HG03139 (cell line): Measurements from ENCODE around the gene NTSR1.

Experiments used
- ATAC-seq: cut with Tn5 transposase; IDR thresholded peaks from one replicate; pipeline ENCODE4 v1.9.1; 2021; ENCODE audit not compliant: unreplicated experiment

NTSR1 gene

DNA sequence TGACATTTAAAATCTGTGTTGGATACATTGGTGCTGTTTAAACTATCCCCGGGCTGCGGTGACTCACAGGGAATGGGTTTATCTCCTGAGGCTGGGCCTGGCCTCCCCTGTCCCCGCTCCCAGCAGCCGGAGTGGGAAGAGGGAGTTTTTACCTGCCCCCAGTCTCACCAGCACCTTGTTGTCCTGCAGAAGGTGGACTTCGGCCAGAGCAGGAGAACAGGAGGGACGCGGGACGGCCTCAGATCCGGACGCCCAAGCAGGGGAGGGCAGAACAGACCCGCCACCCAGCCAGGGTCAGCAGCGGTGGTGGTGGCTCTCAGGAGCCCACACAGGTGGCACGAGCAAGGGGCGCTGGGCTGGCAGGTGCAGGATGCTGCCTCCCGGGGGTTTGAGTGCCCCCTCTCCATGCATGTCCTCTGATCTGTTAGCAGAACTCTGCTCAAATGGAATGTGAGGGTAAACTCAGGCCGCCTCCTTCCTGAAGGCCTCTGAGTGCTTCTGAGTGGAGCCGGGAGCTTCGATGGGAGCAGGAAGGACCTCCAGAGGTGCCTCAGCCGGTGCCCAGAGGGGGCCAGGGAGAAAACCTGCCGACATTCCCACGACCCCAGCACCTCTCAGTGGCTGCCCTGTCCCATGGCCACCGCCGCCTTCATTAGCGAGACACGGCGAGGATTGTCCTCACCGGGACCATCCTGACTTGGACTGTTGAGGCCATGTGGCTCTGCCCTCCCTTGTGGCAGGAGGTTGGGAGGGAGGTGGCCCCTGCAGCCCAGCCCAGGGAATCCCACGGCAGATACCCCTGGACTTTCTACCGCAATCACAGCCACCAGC, 44.2 kb downstream of the NTSR1 start:
- no peak for ATAC-seq

DNA sequence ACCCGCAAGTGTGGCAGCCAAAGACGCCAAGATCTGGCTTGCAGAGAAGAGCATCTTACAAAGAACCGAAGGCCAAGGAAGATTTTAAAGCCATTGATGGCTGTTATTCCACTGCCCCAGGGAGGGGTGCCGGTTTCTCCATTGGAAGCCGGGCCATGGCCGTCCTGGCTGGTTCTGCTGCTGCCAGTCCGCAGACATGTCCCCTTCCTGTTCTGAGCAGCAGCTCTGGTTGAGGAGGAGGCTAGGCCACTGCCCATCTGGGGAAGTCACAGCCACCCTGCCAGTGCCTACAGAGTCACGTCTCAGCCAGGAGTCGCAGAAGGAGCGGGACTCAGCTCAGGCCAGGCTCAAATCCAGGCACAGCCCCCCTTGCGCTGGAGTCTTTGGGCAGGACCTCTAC, 45.0 kb downstream of the NTSR1 start:
- ATAC-seq, result no peak

DNA sequence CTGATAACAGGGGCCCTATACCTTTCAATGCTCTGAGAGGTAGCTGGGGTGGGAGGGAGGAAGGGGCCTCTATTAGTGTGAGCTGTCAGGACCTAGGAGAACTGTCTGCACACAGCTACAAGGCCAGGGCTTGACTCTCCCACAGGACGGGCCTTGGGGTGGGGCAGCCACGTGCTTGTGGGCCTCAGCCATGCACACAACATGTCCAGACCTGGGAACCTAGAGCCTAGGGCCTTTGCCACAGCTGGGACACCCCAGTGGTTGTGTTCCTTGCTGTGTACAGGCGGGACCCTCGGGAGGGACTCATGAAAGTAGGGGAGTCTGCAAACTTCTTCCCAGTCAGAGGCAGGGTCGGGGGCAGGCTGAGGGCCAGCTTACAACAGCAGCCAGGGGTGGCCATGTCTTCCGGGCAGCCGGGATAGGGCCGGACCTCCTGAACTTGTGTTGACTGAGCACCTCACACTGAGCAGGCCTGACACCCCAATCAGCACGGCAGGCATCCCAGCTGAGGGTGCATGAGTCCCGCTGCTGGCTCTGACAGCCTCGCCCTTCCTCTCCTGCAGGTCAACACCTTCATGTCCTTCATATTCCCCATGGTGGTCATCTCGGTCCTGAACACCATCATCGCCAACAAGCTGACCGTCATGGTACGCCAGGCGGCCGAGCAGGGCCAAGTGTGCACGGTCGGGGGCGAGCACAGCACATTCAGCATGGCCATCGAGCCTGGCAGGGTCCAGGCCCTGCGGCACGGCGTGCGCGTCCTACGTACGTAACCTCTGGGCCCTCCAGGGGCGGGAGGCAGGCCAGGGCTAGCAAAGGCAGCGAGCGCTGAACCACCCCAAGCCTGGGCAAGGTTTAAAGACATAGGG, 45.7 kb downstream of the NTSR1 start:
- no peak for ATAC-seq

DNA sequence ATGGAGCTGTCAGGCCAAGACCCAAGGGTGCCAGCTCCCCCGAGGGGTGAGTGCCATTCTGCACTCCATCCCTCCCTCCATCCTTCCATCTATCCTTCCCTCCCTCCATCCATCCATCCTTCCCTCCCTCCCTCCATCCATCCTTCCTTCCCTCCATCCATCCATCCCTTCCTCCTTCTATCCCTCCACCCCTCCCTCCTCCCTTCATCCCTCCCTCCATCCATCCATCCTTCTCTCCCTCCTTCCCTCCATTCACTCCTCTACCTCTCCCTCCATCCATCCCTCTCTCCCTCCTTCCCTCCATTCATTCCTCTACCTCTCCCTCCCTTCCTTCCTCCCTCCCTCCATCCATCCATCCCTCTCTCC, 46.3 kb downstream of the NTSR1 start:
- ATAC-seq, result no peak

DNA sequence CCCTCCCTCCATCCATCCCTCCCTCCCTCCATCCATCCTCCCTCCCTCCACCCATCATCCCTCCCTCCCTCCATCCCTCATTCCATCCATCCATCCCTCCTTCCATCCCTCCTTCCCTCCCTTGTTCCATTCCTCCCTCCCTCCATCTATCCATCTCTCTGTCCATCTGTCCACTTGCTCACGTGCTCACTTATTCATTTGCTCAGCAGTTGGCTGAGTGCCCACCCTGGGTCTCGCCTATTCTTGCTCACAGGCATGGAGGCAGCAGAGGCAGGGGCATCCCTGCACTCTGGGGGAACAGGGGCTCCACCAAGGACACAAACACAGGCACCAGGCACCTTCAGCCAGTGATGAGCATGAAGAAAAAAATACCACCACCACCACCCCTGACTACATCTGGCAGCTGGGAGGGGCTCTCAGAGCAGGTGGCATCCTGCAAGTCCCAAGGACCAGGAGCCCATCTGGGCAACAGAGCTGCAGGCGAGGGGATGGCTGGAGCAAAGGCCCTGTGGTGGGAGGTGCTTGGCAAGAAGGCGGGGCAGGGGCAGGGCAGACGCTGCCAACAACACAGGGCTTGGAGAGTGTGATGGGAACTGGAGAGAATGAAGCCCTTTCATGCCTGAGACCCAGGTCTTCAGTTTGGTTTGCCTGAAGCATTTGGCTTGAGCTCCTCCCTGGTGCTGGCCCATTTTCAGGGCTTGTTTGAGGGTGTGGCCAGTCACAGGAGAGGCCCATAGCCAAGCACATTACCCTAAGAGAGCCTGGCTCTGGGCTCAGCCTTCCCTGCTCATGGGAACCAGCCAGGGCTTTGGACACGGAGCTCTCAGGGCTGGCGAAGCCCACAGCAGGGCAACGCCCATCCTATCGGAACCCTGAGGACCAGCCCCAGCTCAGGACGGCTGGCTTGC, 47.4 kb downstream of the NTSR1 start:
- ATAC-seq, result no peak

DNA sequence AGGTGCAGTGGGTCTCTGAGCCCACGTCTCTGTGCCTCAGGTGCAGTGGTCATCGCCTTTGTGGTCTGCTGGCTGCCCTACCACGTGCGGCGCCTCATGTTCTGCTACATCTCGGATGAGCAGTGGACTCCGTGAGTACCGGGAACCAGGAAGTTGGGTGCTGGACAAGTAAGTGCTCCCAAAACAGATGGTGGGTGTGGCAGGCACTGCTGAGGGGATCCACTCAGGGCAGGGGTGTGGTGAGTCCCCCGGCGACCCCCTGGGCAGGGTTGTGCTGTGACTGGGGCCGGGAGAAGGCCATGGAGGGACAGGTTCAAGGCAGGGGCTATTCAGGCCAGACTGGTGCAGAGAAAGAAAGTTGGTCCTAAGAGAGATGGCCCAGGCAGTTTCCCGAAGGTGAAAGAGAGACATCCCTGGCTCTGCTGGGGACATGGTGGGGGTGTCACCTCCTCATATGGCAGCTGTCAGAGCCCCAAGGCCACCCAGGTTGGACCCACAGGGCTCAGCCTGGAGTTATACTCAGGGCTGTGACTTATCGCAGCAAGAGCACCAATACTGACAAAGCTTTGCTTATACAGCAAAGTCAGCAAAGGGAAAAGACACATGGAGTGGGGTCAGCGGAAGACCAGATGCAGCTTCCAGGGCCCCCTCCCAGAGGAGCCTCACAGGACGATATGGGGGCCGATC, 49.7 kb downstream of the NTSR1 start:
- no peak for ATAC-seq

DNA sequence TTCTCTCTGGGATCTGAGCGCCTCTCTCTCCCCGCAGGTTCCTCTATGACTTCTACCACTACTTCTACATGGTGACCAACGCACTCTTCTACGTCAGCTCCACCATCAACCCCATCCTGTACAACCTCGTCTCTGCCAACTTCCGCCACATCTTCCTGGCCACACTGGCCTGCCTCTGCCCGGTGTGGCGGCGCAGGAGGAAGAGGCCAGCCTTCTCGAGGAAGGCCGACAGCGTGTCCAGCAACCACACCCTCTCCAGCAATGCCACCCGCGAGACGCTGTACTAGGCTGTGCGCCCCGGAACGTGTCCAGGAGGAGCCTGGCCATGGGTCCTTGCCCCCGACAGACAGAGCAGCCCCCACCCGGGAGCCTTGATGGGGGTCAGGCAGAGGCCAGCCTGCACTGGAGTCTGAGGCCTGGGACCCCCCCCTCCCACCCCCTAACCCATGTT, 51.4 kb downstream of the NTSR1 start:
- no peak for ATAC-seq

DNA sequence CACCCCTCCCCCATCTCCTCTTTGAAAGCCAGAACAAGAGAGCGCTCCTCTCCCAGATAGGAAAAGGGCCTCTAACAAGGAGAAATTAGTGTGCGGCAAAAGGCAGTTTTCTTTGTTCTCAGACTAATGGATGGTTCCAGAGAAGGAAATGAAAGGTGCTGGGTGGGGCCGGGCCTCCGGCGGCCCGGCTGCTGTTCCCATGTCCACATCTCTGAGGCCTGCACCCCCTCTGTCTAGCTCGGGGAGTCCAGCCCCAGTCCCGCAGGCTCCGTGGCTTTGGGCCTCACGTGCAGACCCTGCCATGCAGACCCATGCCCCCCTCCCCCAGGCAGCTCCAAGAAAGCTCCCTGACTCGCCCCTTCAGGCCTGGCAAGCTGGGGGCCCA, 51.8 kb downstream of the NTSR1 start:
- ATAC-seq, result no peak

DNA sequence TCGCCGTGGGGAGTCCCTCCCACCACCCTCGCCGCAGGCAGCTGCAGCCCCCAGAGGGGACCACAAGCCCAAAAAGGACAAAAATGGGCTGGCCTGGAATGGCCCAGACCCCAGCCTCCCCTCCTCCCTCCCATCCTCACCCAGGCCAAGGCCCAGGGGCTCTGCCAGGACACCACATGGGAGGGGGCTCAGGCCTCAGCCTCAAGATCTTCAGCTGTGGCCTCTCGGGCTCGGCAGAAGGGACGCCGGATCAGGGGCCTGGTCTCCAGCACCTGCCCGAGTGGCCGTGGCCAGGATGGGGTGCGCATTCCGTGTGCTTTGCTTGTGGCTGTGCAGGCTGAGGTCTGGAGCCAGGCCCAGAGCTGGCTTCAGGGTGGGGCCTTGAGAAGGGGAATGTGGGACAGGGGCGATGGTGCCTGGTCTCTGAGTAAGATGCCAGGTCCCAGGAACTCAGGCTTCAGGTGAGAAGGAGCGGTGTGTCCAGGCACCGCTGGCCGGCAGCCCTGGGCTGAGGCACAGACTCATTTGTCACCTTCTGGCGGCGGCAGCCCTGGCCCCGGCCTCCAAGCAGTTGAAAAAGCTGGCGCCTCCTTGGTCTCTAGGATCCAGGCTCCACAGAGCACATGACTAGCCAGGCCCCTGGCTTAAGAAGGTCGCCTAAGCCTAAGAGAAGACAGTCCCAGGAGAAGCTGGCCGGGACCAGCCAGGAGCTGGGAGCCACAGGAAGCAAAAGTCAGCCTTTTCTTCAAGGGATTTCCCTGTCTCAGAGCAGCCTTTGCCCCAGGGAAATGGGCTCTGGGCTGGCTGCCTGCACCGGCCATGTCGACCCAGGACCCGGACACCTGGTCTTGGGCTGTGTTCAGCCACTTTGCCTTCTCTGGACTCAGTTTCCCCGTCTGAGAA, 52.5 kb downstream of the NTSR1 start:
- no peak for ATAC-seq

DNA sequence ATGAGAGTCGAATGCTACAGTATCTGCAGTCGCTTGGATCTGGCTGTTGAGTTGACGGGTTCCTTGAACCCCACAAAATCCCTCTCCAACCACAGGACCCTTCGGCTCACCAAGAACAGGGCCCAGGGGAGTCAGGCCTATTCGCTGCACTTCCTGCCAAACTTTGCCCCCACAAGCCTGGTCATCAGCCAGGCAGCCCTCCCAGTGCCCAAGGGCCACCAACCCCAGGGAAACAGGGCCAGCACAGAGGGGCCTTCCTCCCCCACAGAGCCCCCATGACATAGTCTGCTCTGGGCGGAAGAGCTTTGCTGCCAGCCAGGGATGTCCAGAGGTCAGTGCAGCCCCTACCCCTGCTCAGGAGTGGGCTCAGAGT, 53.1 kb downstream of the NTSR1 start:
- ATAC-seq, result no peak

DNA sequence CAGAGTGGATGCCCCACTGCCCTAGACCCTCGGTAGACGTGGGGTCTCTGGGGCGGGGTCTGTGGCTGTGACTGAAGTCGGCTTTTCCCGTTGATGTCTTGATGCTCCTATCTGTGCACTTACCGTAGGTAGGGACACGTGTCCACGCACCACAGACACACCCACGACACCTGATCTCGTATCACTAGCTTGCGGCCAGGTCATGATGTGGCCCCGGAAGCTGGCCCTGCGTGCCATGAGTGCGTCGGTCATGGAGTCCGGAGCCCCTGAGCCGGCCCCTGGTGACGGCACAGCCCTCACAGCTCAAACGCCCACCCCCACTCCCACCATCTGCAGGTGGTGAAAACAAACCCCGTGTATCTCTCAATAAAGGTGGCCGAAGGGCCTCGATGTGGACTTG, 53.7 kb downstream of the NTSR1 start:
- ATAC-seq, result no peak

DNA sequence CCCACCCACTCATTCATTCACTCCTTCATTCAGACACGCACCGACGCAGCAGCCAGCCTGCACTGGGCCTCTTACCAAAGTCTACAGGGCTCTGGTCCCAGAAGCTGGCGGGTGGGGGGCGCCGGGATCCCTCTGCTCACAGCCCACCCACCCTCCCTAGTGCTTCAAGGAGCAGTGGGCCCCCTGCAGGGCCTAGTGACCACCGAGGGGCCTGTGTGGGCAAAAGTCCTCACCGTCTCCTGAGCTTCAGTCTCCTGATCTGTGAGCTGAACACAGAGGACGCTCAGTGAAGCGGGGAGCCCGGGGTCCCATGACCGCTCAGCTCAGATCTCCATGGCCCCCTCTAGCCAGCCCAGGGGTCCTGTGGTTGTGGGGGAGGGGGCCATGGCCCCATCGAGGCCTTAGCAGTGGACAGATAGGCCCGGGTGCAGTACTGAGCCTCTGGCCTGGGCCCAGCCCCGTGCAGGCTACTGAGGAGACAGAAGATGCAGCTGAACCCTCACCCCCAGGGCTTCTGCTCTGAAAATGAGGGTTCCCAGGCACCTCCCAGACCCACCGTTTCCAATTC, 54.2 kb downstream of the NTSR1 start:
- ATAC-seq, result no peak

DNA sequence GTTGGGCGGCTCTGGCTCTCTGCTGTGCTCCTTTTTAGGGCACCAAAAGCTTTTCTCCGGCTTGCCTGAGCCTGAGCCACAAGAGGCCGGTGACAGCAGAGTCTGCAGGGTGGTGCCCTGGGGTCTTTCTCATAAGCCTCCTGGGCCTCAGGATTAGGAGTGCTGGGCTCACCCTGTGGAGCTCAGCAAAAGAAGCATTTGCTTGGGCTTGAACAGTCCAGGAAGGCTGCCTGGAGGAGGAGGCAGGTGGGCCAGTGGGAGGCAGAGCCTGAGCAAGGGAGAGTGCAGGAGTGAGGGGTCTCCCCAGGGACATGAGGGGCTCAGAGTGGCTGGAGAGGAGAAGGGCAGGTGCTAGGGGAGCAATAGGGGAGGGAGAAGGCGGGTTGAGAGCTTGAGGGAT, 54.8 kb downstream of the NTSR1 start:
- no peak for ATAC-seq

DNA sequence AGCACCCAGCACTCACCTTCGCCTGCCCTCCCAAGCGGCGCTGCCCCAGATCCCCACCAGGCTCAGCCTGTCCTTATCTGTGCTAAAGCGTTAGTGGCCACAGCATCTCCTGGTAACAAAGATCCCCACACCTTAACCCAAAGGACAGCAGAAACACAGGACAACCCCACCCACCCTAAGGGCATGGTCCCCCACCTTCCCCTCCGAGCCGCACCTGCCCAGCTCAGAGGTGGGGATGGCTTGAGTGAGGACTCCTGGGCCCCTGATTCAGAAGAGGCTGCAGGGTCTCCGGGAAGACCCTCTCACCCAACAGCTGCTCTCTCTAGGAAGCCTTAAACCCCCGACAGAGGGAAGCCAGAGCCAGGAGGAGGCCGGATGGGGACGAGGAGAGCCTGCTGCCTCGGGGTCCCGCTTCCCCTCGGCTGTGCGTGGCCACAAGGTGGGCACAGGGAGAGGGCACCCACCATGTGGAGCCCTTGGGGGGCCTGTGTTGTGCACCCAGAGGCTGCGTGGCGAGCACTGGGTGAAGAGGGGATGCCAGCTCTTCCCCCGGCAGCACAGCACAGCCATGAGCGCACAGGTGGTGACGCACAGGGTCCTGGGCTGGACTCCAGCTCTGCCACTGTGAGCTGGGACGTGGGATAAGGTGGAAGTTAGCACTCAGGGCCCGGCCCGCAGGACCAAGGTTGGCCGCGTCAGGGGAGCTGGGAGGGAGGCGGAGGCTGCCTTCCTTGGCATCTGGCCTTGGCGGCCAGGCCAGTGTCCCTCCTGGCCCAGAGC, 55.7 kb downstream of the NTSR1 start:
- ATAC-seq, result no peak

DNA sequence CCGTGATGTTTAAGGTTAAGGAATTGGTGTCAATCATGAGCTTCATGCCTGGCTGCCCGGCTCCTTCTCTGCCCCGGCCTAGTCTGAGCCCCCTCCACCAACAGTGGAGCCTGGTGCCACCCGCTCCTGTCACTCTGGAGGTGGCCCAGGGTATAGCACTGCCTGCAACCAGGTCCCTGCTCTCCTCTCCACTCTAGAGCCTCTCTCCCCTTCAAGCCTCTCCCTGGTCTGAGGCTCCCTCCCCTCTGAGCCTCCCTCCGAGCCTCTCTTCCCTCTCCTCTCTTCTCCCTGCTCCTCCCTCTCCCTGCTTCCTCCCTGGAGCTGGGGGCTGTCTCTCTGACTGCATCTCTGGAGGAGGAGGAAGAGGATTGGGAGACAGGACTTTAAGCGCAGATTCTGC, 56.4 kb downstream of the NTSR1 start:
- ATAC-seq, result no peak

DNA sequence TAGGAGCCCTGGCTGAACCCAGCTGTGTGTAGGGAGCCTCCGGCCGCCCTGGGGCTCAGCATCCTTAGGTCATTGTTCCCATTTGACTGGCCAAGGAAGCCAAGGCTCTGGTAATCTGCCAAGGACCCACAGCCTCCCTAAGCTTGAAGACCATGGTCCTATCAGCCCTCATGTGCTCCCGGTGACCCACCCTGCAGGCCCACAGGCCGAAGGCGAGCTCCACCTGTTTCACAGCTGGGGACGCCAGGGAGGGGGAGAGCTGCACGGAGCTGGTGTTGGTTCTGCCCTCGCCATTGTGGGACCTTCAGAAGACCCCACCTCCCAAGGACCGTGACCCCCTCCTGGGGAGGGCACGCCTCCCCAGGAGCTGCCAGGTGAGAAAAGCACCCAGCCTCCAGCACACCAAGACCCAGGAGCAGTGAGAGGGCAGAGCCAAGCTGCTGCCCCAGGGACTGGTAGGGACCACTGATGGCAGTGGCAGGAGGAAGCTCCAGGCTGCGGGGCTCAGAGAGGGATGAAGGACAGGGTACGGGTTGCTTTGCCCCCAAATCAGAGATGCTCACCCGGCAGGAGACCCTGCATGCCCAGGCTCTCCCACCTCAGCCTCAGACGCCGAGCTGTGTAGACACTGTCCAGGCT, 56.9 kb downstream of the NTSR1 start:
- ATAC-seq, result no peak

DNA sequence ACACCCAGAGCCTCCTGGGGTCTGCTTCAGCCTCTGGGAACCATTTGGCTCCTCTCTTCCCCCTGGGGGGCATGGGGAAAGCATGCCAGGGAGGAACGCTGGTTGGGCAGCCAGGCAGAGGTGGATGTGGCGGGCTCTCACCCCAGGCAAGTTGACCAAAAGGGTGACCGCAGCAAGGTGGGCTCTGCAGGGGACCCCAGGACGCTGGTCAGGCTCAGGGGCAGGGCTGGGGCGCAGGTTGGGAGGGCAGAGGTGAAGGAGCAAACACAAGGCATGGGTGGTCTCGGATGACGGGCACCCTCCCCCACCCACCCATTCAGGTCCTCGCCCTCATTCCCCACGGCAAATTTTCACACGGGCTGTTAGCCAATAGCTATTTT, 57.4 kb downstream of the NTSR1 start:
- ATAC-seq, result no peak

DNA sequence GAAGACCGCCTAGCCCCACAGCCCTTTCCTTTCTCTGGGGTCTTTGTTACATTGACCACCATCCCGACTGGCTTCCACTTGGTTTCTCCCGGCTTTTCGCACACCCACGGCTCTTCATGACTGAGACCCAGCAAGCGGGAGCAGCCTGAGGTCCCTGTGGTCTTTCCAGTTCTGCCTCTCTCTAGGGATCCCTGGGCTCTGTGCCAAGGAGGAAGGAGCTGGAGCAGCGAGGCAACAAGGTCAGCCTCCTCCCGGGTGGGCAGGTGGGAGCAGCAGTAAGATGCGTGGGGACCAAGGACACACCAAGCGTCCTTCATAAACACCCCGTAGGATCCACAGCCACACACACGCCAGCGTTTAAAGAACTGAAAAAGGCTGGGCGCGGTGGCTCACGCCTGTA, 58.1 kb downstream of the NTSR1 start:
- no peak for ATAC-seq
